HG02970 (cell line): ENCODE data around the gene MPPED1.

Experiments used
- ATAC-seq: cut with Tn5 transposase; IDR thresholded peaks from one replicate; pipeline ENCODE4 v1.9.1; 2021; ENCODE audit warnings: mild to moderate bottlenecking, moderate library complexity, moderate number of reproducible peaks; ENCODE audit not compliant: unreplicated experiment, low FRiP score

MPPED1 gene

DNA sequence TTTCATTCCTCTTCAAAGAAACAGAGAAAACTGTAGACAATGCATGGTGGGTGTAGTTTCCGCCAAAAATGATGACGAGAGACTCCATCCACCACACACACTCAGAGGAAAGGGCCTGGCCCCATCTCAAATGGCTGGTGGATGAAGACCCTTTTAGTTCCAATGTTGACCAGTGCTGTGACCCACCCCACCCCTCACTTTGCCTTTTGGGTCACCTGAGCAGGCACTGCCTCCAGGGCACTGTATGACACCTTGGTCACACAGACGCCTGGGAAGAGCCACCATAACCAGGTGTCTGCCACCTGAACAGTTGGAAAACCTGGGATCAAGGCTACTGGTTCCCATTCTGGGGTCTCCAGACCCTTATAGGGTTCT, 121.3 kb downstream of the MPPED1 start:
- no peak for ATAC-seq

DNA sequence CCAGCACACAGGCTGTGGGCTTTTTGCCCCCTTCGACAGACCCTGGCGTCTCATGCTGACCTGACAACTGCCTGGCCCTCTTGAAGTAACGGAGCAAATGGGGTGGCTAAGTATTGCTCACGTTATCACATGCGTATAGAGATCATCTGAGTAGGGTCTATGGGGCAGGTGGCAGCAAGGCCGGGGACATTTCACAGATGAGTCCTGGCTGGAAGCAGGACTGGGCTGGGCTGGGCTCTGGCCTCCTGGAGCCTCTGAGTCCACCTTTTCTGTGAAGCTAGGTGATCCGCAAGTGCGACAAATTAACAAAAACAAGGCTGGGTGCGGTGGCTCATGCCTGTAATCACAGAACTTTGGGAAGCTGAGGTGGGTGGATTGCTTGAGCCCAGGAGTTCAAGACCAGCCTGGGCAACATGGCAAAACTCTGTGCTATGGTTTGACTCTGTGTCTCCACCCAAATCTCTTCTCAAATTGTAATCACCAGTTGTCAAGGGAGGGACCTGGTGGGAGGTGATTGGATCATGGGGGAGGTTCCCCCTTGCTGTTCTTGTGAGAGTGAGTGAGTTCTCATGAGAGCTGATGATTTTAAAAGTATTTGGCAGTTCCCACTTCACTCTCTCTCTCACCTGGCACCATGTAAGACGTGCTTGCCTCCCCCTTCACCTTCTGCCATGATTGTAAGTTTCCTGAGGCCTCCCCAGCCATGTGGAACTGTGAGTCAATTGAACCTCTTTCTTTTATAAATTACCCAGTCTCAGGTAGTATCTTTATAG, 122.0 kb downstream of the MPPED1 start:
- ATAC-seq: no peak

DNA sequence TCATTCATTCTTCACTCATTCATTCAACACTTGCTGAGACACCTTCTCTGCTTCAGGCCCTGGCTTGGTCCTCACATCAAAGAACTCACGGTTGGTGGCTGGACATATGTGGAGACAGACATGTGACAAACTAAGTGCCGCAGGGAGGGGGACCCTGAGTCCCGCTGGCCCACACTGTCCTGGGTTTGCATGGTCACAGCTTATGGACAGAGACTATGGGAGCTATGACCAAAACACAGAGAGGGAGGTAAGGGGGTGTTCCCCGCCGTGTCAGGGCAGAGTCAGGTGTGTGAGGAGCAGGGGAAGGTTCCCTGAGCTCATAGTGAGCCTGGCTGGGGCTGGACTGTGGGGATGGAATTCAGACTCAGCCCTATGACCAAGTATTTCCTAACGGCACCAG, 123.1 kb downstream of the MPPED1 start:
- ATAC-seq: no peak

DNA sequence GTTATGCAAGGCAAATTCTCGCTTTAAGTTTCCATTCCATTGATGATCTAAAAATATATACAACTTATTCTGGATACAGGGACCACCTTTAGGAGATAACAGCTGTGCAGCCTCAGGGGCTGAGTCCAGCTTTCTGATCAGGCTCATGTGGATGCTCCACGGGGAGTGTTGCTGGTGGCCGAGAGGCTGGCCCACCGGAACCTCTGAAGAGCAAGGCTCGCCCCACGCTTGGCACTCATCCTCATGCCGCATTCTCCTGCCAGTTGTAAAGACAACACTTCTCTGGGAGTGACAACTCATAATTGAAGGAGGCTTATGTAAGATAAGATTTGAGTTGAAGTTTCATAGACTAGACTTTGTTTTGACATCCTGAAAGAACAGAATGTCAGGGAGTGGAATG, 123.5 kb downstream of the MPPED1 start:
- ATAC-seq: no peak

DNA sequence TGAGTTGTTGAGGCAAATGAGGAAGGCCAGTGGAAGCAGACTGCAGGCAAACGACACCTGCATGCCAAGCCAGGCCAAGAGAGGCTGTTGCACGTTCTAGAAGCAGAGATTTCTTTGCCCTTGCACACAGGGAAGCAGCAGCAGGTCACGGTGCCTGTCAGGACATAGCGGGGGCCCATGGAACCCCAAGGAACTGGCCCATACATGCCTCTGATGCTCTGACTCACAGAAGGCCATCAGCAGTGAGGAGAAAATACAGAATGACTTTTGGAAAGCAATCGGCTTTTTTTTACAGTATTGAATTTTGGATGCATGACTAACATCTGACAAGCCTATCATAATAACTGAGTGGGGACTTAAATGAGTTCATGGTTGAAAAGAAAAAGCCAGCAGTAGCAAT, 123.9 kb downstream of the MPPED1 start:
- no peak for ATAC-seq

DNA sequence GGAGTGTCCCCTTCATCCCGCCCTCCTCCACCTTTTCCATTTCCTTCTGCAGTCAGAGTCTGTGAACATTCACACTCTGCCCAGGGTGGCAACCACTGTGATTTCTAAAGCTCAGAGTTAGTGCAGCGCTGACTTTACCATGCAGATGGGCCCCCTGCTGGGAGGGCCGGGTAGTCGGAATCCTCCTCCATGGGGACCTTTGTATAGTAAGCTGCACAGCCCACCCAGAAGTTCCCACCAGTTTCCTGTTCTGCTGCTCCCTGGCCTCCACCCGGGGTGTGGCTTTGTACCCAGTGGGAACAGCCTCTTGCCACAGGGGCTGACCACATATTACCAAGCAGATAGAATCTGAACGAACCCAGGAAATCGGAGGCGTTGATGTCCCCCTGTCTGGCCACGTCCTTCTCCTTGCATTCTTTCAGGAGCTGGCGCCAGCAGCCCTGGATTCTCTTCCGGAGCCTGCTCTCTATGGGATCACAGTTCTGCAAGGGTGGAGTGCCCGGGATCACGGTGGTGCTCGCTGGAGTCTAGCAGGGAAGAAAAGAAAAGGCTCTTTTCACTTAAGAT, 125.3 kb downstream of the MPPED1 start:
- ATAC-seq: no peak

DNA sequence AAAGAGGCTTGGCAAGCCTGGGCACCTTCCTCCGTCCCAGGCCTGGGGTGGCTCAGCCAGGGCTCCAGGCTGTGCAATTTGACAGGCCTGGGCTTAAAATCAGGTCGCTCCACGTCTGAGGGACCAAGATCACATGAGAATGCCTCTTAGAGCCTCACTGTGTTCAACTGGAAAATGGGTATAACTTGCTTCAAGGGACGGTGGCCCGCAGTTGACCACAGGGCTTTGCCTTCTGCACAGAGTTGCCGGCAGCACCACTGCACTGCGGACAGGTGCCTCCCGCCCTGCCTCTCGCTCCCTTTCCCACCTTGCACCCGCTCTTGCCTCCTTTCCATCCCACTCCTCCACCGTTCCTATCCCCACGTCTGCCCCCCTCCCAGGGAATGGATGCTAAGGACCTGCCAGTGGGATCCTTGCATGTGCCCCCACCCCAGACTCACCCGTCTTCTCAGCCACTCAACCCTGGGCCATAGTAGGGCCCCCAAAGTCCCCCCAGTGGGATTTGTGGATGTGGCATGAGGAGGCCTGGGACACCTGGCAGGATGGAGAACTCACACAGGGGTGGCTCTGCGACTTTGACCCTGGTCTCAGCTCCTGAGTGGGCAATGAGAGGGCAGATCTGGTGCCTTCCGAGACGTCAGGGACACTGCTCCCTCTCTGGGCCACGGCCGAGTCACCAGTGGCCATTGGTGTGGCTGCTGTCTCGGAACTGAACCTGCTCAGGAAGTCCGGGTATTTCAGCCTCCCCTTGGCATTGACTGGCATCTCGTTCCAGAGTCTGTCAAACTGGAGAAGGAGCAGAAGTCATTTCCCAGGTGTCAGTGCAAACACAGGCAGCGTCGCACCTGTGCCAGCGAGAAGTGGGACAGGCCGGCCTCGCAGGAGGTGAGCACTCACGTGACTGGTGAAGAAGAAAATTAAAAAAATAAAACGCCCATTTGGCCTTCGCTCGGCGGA, 128.0 kb downstream of the MPPED1 start:
- ATAC-seq: no peak

DNA sequence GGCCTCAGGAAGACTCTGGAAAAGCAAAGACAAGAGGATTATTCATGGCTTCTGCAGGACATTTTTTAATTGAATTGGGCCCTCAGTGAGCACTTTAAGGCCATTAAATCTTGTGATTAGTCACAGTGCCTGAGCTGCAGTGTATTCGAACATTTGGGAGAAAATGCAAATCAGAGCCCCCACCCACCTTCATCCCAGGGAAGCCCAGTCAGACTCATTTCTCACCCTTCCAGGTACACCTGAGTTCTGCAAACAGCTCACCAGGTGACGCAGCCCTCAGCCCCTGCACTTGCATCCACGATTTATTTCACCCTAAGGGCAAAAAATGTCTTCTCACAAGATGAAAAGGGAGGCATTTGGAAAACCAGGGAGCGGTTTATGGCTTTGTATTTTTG, 128.7 kb downstream of the MPPED1 start:
- ATAC-seq: no peak

DNA sequence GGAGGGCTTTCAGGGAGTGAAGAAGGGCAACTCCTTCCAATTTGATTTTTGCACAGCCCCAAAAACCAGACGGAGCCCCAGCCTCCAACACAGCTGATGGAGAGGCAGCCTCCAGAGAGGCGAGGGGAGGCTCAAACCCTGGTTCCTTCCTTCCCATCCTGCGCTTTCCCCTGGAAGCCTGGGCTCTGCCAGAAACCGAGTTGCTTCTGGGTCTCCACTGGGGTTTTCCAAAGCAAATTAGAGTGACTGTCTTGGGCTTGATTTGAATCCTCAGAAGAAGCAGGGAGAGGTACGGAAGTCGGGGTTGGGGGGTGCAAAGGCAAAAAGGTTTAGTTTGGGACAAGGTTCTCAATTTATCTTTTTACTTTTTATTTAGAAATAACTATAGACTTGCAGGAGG, 129.2 kb downstream of the MPPED1 start:
- ATAC-seq: no peak

DNA sequence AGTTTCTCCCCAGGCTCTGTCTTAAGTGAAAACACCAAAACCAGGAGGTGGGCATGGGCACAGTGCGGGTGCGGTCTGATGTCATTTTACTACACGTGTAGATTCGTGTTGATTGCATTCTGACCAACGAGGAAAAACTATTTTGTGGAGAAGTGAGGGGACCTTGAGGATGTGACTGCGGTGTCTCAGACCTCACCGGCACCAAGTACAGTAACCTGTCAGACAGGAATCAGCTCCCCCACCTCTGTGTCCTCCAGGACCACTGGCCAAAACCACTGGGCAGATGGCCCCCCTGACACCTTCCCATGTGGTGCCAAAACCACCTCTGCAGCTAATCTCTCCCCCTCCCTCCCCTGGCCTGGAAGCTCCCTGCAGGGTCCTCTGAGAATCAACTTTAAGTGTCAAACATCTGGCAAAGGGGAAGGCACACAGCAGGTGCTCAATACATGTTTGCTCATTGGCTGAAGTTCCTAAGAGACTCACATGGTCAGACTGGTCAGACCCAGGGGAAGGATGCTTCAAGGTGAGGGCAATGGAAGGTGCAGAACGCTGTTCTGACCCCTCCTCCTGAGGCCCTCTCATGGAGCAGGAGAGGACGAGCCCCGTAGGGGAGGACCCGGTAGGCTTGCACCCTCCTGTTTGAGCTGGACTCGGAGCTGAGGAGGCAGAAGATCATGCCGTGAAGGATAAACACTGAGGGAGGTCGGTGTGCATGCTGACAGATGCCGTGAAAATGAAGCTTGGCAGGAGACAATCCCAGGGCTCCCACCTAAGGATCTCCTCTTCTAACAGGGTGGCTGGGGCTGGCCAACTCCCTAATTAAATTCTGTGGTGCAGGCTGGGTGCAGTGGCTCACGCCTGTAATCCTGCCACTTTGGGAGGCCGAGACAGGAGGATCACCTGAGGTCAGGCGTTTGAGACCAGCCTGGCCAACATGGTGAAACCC, 129.9 kb downstream of the MPPED1 start:
- ATAC-seq: no peak

DNA sequence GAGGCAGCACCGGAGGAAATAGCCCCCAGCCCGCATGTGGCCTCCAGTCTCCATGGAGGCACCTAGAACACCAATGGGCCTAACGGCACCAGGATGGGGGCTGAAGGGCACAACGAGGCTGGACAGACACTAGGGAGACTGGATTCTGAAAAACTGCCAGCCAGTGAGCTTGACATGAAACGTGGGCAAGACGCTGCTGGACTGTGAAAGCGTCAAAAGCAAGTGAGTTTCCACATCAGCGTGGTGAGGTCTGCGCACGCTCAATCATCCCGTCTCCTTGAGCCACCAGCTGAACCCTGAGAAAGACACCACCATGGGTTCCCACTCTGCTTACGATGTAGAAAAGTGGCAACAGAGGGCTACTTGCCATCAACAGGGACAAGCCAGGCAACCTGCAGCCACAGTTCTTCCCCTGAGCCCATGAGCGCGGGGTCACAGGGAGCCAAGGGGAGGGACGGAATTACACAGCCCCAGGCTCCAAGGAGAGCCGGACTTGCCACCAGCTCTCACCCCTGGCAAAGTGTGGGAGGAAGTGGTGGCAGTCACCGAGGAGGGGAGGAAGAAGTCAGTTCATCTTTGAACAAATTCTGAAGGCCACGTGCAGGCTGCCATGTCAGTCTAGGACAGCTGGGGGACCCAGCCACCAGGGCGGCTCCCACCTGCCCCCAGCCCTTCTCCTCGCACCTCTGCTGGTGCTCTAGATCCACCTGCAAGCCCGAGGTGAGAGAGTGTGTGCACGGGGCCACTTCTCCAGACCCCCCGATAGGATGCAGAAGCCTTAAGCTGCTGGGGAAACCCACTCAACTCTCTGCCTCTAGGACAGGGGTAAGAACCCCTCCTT, 131.1 kb downstream of the MPPED1 start:
- no peak for ATAC-seq

DNA sequence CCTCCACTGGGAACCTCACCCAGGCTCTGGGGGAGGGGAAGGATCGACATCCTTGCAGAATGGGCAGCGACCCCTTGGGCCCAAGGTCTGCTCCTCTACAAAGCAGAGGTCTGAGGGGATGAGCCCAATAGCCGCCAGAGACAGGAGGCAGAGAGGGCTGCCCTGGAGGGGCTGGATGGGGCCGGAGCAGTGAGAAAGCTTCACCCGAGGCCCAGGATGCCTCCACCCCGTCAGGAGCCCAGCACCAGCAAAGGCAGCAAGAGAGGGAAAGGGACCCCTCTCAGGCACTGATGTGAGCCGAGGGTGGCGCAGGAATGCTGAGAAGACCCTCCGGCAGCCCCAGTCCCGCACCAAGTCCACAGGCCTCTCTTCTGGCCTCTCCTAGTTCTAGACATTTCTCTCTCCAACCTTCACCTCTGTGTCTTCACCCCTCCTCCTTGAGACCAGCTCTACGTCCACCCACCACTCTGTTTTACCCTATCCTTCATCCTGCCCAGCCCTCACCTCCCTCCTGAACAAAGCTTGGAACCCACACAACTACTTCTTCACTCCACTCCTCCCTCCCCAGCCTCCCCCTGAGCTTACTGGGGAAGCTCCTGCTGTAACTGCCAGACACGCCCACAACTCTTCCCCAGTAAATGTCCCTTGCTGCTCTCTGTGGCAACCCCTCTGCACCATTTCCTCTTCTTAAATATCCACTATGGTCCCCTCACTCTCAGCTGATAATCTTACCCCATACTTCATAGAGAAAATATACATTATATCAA, 131.9 kb downstream of the MPPED1 start:
- ATAC-seq: no peak

DNA sequence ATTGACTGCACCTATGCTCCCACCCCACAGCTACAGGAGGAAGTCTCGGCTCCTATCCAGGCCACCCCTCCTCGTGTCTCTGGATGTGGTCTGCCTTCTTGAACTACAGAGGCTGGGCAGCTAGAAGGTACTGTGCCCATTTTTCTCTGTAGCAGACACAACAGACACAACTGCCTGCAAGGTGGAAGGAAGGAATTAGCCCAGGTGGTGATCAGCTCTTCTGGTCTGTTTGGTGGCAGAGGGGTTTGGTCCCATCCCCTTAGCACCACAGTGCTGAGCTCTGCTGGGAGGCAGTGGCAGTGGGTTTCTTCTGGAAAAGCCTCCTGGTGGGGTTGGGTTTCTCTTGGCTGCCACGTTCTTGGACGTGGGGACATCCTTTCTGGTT, 132.5 kb downstream of the MPPED1 start:
- no peak for ATAC-seq

DNA sequence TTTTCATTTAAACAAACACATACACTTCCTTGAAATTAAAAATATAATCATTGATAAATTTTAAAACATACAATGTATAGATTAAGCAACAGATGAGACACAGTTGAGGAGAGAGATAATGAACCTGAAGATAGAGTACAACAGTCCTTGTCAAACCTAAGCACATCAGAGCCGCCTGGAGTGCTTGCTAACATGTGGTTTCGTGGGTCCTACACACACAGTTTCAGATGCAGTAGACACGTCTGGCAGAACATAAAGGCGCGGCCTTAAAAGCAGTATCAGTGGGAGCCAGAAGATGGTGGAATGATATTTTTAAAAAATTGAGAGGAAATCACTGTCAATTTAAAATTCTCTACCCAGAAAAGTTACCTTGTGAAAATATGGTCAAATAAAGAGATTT, 134.4 kb downstream of the MPPED1 start:
- ATAC-seq: no peak

DNA sequence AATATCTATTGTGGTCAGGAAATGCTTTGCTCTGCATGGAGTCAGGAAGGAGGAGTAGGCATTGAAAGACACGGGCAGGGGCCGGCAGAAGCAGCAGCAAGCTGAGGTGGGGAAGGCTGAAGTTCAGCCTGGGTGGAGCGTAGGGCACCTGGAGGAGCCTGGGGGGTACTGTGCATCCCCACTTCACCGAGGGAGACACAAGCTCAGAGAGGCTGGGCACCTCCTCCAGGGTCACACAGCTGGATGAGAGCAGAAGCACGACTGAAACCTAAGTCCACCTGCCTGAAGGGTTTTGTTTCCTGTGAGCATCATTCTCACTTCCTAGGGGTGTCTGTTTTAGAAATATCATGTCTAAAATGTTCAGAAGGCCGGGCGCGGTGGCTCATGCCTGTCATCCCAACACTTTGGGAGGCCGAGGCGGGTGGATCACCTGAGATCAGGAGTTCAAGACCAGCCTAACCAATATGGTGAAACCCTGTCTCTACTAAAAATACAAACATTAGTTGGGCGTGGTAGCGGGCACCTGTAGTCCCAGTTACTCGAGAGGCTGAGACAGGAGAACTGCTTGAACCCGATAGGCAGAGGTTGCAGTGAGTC, 138.3 kb downstream of the MPPED1 start:
- ATAC-seq: no peak

DNA sequence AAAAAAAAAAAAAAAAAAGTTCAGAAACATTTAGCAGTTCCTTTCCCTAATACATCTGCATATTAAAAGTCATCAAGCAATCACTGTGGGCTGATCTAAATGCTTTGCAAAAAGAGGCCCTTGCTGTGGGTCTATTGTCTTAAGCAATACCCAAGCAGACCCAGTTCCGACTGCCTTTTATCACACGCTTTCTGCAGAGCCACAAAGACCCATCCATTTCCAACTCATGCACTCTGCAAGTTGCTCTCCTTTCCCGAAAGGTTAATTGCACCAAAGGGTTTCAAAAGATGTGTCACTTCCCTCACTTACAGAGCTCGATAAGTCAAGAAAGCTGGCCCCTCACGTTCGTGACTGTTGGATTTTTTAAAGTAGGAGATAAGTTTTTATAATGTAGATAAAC, 138.9 kb downstream of the MPPED1 start:
- ATAC-seq: no peak

DNA sequence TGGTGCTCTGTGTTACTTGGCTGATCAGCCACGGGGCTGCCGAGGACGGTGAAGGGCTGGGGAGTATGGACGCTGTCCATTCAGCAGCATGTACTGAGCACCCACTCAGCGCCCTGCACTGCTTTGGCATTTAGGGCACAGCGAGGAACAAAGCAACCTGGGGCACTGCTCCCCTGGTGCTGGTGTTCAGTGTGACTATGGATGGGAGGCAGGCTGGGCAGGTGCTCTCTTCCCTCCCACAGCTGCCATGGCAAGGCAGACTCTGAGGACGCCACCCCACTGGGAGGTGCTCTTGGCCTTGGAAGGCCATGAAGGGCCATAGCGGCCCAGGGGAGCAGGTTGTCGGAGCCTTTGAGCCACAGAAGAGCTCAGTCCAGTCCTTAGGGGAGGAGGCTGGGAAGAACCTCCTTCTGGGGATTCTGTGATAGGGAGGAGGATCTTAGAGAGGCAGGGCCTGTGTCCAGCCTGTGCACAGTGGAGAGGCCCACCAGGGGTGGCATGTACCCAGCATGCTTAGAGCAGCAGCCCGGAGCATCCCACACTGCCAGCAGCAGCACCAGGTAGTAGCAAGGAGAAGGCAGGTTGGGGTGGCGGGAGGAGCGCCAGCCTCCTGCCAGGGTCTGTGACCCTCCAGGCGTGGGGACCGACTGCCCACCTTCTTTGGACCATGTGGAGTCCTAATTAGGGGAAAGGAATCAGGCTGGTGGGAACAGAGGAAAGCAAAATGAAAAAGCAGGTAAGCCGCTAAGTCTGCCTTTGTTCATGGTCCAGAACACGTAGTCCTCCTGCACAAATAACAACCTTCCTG, 141.8 kb downstream of the MPPED1 start:
- no peak for ATAC-seq

DNA sequence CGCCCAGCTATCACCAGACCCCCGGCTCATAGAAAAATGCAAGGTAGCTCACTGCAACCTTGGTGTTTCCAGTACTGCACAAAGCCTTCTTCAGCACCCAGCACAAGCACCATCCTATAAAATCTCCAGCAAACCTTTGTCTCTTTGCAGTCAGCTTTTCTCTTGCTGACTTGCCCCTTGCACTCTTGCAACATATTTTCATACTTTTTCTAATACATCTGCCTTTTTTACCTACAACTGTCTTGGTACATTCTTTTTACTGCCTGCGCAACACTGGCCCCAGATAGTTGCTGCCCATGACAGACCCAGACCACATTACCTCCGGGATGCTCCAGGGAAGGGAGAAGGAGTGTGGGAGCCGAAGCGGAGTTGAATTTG, 142.4 kb downstream of the MPPED1 start:
- no peak for ATAC-seq
